GM18508 (cell line): Measurements from ENCODE around the gene KDM6A.

Experiments
- ATAC-seq: cut with Tn5 transposase; IDR thresholded peaks from one replicate; pipeline ENCODE4 v1.9.1; 2021; ENCODE audit warnings: moderate number of reproducible peaks; ENCODE audit not compliant: insufficient read depth, unreplicated experiment

The KDM6A gene

DNA sequence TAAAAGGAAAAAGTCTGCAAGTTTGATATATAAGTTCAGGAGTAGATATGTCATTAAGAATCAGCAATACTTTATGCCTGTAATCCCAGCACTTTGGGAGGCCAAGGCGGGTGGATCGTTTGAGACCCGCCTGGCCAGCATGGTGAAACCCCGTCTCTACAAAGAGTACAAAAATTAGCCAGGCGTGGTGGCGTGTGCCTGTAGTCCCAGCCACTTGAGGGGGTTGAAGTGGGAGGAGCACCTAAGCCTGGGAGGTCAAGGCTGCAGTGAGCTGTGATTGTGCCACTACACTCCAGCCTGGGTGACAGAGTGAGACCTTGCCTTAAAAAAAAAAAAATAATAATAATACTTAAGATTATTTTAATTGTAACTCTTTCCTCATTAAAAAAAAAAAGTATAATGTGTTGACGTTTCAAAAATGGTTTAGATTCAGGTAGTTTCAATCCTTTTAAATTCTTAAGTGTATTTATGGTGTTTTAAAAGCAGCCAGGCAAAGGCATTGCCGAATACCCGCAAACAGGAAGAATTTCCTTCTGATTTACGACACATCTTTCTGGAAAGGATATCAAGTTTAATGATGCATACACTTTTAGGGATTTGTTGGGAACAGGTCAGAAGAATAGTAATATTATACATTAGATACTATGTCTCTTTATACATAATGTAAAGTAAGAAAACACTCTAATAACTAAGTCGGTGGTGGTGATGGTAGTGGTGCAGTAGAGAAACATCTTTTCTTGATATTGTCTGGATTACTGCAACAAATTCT is 80.9 kb downstream of the KDM6A start:
- no peak for ATAC-seq

- no peak for ATAC-seq
Measured at GRCh38 chrX:44954562-44954961, 81.6 kb downstream of the KDM6A start.

DNA sequence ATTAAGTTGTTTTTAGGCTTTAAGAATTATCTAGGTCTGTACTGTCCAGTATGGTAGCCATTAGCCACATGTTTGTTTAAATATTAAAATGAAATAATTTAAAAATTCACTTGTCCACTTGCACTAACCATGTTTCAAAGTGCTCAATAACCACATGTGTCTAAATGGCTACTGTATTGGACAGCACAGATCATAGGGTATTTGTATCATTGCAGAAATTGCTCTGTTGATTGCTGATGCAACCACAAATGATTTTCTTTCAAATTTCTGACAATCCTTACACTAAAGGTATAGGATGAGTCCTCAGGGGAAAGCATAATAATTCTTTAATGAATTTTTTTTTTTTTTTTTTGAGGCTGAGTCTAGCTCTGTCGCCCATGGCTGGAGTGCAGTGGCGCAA is 84.9 kb downstream of the KDM6A start:
- no peak for ATAC-seq

DNA sequence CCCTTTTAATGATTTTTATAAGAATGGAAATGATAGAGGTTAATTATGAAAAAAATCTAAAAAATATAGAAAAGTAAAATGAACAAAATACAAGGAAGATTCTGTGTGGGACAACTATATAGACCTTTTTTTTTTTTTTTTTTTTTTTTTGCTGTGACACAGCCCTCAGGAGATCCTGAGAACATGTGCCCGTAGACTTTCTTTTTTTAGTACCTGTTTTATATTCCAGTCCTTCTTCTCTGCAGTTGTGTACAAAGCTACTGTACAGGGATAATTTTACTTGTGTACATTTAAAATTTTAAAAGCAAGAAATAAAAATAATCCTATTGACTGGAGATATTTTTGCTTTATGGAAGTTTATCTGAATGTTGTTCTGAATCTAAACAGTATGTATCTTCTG is 85.5 kb downstream of the KDM6A start:
- ATAC-seq = no peak

DNA sequence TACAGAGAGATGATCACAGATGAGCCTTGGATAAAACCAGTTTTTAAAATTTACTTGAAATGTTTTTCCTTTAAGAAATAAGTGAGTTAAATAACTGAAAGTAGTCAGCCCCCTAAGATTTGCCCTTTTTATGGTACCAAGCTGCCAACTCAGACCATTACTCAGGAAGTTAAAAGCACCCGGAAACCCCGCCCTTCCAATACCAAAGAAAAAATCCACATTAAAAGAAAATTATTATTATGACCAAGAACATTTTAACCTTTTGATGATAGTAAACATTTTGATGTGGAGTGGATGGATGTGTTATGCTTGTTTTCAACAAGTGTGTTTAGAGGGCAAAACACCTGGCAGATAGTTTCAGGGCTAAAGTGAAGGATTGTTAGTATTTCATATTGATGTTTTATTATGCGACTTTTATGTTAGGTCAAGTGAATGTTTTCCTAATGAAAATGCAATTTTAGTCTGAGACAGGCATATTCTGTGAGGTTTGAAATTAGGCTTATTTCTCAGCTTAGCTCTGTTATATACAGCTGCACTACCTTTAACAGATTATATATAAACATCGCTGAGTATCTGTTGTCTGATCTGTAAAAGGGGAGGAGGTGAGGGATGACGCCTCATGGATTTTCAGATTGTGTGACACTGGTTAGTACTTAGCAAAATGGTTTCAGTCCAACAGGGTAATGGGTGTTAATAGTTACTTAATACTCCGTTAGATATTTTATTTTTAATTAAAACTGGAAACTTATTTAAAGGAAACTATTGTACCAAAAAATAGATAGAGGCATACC is 89.0 kb downstream of the KDM6A start:
- ATAC-seq = no peak

DNA sequence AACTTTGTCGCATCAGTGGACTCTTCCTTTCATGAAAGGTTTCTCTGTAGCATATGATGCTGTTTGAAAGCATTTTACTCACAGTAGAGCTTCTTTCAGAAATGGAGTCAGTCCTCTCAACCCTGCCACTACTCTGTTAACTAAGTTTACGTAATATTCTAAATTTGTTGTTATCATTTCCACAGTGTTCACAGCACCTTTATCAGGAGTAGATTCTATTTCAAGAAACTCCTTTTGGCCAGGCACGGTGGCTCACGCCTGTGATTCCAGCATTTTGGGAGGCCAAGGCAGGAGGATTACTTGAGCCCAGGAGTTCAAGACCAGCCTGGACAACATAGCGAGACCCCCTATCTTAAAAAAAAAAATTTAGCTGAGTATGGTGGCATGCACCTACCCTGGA is 90.0 kb downstream of the KDM6A start:
- no peak for ATAC-seq

- no peak for ATAC-seq
Measured at GRCh38 chrX:44967221-44967620, 94.2 kb downstream of the KDM6A start.

DNA sequence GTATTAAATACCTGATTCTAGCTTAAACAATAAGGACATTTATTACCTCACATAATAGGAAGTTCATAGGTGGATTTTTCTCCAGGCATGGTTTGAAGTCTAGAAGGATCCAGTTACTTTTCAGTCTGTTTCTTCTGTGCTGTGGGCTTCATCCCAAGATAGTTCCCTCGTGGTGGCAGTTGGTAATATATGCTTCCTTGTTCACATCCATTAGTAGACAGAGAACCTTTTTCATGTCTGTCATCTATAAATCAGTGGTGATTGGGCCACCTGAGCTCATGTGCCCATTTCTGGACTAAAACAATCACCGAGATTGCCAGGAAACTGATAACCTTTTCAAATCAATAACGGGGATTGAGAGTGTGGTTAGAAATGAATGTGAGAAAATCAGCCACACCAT is 97.7 kb downstream of the KDM6A start:
- no peak for ATAC-seq

DNA sequence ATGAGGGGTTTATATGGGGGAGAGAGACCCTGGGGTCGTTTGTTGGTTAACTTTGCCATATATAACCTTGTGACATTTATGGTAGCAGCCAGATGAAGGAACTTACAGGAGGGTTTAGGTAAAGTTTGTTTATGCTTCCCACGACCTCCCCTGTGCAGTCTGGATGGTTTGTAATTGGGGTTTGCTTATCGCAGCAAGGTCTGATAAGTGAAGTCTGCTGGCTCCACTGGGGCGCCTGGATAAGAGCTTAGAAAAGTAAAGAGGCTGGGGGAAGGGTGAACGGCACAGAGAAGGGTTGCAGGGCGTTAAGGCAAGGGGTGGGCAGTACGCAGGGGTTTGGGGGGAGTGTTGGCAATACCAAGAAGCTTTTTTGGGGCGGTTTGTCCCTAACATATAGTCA is 98.7 kb downstream of the KDM6A start:
- no peak for ATAC-seq

GRCh38 chrX:44972132-44972531 is 99.1 kb downstream of the KDM6A start:
- ATAC-seq = no peak

GRCh38 chrX:44973420-44973932 is 100.5 kb downstream of the KDM6A start:
- ATAC-seq = no peak

DNA sequence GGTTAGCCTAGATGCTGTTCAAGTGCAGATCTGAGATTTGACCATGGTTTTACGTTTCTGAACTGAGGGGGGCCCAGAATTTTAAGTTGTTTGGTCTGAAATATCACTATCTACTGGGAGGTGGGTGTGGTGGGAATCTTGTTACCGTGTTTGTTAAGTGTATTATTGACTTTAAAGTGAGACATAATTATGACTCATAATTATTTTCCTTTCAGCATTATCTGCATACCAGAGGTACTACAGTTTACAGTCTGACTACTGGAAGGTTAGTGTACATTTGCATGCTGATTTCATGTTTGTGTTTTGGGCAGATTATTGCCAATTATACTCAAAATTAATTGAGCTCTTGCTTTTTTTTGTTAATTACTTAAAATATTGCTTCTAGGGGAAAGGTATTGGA is 101.5 kb downstream of the KDM6A start:
- ATAC-seq = no peak

- ATAC-seq = no peak
Measured at GRCh38 chrX:44975666-44976263, 102.8 kb downstream of the KDM6A start.

GRCh38 chrX:44978976-44979375 is 106.0 kb downstream of the KDM6A start:
- ATAC-seq = no peak

DNA sequence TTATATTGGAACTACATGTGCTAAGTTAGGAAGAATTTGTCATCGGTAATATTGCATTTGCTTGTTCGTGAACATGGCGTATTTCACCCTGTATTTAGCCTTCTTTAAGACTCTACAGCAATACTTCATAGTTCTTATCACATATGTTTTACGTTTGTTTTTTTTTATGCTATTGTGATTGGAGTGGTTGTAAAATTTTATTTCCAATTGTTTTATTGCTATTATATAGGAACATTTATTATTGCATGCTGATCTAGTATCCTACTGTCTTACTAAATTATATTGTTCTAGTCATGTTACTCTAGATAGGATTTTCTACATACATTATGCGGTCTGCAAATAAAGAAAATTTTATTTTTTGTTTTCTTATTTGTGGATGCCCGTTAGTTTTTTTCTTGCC is 107.4 kb downstream of the KDM6A start:
- ATAC-seq = no peak

GRCh38 chrX:44980883-44981282 is 107.9 kb downstream of the KDM6A start:
- ATAC-seq = no peak

DNA sequence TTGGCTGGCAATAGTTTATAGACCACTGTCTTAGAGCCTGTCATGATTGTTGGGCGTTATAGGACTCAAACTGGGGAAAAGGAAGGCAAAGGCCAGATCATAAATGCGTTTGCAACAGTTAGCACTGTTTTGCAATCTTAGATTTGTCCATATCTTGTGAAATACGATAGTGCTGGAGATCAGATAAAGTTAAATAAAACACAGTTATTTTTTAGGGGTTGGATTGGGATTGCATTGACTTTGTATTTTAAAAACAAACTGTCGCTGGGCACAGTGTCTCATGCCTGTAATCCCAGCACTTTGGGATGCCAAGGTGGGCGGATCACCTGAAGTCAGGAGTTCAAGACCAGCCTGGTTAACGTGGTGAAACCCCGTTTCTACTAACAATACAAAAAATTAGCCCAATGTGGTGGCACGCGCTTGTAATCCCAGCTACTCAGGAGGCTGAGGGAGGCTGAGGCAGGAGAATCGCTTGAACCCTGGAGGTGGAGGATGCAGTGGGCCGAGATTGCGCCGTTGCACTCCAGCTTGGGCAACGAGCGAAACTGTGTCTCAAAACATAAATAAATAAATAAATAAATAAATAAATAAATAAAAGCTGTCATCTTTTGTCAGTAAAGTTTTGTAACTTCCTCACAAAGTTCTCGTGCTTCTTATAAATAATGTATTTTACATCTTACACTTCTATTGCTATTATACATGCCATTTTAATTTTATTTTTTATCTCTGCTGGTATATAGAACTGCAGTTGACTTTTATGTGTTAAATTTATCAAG is 117.2 kb downstream of the KDM6A start:
- no peak for ATAC-seq

GRCh38 chrX:44992775-44993174 is 119.8 kb downstream of the KDM6A start:
- ATAC-seq = no peak

DNA sequence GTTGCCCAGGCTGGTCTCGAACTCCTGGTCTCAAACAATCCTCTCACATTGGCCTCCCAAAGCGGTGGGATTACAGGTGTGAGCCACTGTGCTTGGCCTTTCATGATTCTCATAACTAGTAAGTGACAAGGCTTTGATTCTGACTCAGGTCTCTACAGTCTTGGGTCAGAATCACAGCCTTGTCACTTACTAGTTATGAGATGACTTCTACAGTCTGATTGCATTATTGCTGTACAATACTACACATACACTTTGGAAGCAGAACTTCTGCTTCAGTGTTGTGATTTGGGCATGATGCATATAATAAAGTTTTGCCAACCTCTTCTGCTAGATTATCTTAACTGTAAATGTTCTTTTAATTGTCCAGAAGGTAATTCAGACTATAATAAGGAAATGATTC is 123.3 kb downstream of the KDM6A start:
- ATAC-seq = no peak

DNA sequence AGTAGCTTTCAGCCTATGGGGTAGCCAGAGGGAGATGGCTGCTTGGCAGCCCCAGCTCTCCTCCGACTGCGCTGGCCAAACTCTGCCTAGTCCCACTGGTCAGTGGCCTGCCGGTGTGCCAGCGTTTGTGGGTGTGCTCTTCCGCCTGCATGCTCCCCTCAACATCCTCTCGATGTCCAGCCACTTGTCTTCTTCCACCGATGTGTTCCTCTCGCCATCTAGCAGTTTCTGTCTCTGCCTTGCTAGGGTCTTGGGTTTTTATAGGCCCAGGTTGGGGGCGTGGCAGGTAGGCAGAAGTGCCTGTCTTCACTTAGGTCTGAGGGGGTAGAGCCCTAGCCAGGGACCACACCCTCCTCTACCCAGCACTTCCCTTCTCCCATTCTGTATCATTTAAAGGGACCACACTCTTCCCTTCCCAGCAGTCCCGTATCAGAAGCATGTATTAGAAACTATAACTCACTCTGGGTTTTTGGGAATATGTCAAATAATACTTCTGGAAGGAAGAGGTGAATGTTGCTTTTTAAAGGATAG is 124.4 kb downstream of the KDM6A start:
- ATAC-seq = no peak
